Erythroblast (primary cell): ENCODE measurements around the gene PLOD1.

Experiments
- GATA1 ChIP-seq: IDR thresholded peaks from 2 replicates; pipeline ENCODE4 v1.6.1; 2011; ENCODE audit warnings: low read depth, mild to moderate bottlenecking, control low read depth, low read length, moderate library complexity
- POLR2A ChIP-seq: IDR thresholded peaks from 2 replicates; pipeline ENCODE4 v1.6.1; 2011; ENCODE audit warnings: mild to moderate bottlenecking, low read length

DNA sequence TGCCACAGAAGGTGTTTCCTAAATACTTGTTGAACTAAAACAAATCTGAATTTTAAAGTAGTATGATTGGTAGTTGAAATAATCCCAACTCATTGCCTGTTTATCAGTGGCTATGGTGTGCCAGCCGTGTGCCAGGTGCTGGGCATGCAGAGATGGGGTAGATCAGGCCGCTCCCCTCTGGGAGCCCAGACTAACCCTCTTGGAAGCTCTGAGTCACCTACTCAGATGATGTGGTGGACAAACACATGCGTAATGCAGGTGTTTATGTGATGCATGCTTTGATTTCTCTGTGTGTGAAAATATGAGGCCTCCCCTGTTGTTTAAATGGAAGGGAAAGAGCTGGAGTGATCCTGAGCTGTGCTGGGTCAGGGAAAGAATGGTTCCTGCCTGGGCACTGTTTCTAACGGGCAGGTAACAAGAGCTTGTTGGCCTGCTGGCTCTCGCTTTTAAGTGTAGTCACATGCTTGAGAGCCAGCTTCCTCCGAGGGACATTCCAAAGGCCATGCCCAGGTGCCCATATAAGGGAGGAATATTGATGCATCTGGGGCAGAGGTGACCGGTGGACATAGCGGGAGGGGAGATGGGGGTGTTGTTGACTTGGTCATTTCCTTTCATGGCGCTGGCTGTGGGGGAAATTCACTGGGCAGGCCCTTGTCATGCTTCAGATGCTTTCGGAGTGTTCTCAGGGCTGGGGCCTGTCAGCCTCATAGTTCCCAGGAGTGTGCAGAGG lies 56.0 kb downstream of the PLOD1 start:
- no peak for TF ChIP-seq POLR2A
- TF ChIP-seq GATA1, result no peak
